Measurements from ENCODE around the gene DEDD2.
"Not testable (repeated sequence)": the region's sequence is repeated elsewhere in the genome, so short reads cannot be mapped to it uniquely, and the experiment has no call there.

GRCh38 chr19:42257842-42258241, 40.4 kb upstream of the DEDD2 start:
- not testable (repeated sequence) for TF ChIP-seq POLR2A (IDR thresholded peaks at IDR 0.05; ENCODE audit: low read depth, low read length); TAF1 (IDR thresholded peaks at IDR 0.05; ENCODE audit: borderline replicate concordance, low read depth, low read length)

All from GM12892 (cell line).